ENCODE data around the gene GLIPR1.
"Not testable (repeated sequence)": the region's sequence is repeated elsewhere in the genome, so short reads cannot be mapped to it uniquely, and the experiment has no call there.

GLIPR1 gene
- long read RNA-seq, donor 1, full-length matches to known transcripts = 3 of 57 reads
- long read RNA-seq, donor 1, partial matches to known transcripts = 37 of 57 reads
- long read RNA-seq, donor 1, other reads (novel, unspliced or antisense) = 17 of 57 reads
- long read RNA-seq, donor 2, full-length matches to known transcripts = 2 of 2 reads
- long read RNA-seq, donor 2, partial matches to known transcripts = 0 of 2 reads
- long read RNA-seq, donor 2, other reads (novel, unspliced or antisense) = 0 of 2 reads
- long read RNA-seq, donor 3, full-length matches to known transcripts = 1 of 1 reads
- long read RNA-seq, donor 3, partial matches to known transcripts = 0 of 1 reads
- long read RNA-seq, donor 3, other reads (novel, unspliced or antisense) = 0 of 1 reads
- long read RNA-seq, donor 4, full-length matches to known transcripts = 3 of 66 reads
- long read RNA-seq, donor 4, partial matches to known transcripts = 47 of 66 reads
- long read RNA-seq, donor 4, other reads (novel, unspliced or antisense) = 16 of 66 reads
- long read RNA-seq, donor 5, full-length matches to known transcripts = 6 of 101 reads
- long read RNA-seq, donor 5, partial matches to known transcripts = 59 of 101 reads
- long read RNA-seq, donor 5, other reads (novel, unspliced or antisense) = 36 of 101 reads
- long read RNA-seq, donor 6, full-length matches to known transcripts = 1 of 75 reads
- long read RNA-seq, donor 6, partial matches to known transcripts = 37 of 75 reads
- long read RNA-seq, donor 6, other reads (novel, unspliced or antisense) = 37 of 75 reads
- long read RNA-seq, donor 7, full-length matches to known transcripts = 9 of 108 reads
- long read RNA-seq, donor 7, partial matches to known transcripts = 46 of 108 reads
- long read RNA-seq, donor 7, other reads (novel, unspliced or antisense) = 53 of 108 reads
- long read RNA-seq, donor 8, full-length matches to known transcripts = 4 of 4 reads
- long read RNA-seq, donor 8, partial matches to known transcripts = 0 of 4 reads
- long read RNA-seq, donor 8, other reads (novel, unspliced or antisense) = 0 of 4 reads

DNA sequence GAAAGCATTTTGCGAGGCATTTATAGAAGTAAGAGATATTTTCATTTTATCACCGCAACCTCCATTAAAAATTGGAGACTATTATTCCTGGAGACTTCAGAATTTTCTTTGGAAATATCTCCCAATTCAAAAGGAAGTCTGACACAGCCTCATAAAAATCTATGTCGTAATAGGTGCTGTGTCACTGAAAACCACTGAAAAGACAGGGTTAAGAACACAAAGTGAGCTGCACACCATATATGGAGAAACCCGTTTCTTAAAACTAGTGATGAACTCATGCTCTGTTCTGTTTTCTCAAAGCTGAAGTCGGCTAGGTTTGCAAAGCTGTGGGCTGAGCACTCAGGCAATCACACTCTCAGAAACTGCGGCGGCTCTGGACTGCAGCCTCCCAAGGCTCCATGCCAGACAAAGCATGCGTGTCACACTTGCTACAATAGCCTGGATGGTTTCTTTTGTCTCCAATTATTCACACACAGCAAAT, at the start of gene GLIPR1:
GLIPR1 (plus strand) TSS at position 287 of the 481 bp plus-strand sequence; CDS start at position 413, 126 bp downstream.
- peak; percentile 19 for DNase-seq

- DNase-seq = no peak
Measured at GRCh38 chr12:75432924-75433323, 47.6 kb upstream of the GLIPR1 start.

- DNase-seq = no peak
Measured at GRCh38 chr12:75437564-75437963, 43.0 kb upstream of the GLIPR1 start.

GRCh38 chr12:75438059-75438754, 42.3 kb upstream of the GLIPR1 start:
- DNase-seq = no peak

DNA sequence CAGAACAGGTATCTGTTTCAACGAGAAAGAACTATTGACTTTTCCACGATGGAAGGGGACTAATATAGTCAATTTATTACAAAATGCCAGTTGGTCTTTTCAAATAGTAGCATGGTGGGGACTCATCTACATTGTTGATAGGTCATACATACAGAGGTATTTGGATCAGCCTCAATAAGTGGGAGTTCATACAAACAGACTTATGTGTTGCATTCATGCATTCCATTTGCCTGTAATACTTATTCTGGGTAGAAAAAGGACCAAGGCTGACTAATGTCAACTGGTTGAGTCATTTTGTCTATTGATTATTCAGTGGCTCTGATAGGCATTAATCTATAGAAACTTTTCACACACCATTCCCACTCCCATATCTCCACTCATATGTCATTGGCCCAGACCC, 41.5 kb upstream of the GLIPR1 start:
- DNase-seq = no peak

- no peak for DNase-seq
Measured at GRCh38 chr12:75439930-75440329, 40.6 kb upstream of the GLIPR1 start.

GRCh38 chr12:75441687-75442449, 38.7 kb upstream of the GLIPR1 start:
- DNase-seq = not testable (repeated sequence)

GRCh38 chr12:75442454-75442853, 38.1 kb upstream of the GLIPR1 start:
- not testable (repeated sequence) for DNase-seq

DNA sequence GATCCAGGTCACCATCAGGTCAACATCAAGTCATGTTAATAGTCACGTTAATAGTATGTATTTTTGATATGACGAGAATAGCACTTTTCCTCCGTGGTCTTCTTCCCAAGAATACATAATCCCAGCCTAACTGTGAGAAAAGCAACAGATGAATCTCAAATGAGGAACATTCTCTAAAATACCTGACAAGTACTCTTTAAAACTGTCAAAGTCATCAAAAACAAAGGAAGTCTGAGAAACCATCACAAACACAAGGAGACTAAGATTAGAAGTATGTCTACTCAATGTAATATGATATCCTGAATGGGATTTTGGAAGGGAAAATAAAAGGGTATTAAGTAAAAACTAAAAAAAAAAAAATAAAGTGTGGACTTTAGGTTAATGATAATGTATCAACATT, 36.8 kb upstream of the GLIPR1 start:
- DNase-seq = no peak

- peak; percentile 4 for DNase-seq
Measured at GRCh38 chr12:75444429-75445136, 36.0 kb upstream of the GLIPR1 start.

DNA sequence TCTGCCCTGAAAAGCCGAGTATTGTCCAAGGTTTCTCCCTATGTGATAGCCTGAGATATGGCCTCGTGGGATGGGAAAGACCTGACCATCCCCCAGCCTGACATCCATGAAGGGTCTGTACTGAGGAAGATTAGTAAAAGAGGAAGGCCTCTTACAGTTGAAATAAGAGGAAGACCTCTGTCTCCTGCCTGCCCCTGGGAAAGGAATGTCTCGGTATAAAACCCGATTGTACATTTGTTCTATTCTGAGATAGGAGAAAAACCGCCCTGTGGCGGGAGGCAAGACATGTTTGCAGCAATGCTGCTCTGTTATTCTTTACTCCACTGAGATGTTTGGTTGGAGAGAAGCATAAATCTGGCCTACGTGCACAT, 35.4 kb upstream of the GLIPR1 start:
- not testable (repeated sequence) for DNase-seq

- no peak for DNase-seq
Measured at GRCh38 chr12:75446857-75447256, 33.7 kb upstream of the GLIPR1 start.

DNA sequence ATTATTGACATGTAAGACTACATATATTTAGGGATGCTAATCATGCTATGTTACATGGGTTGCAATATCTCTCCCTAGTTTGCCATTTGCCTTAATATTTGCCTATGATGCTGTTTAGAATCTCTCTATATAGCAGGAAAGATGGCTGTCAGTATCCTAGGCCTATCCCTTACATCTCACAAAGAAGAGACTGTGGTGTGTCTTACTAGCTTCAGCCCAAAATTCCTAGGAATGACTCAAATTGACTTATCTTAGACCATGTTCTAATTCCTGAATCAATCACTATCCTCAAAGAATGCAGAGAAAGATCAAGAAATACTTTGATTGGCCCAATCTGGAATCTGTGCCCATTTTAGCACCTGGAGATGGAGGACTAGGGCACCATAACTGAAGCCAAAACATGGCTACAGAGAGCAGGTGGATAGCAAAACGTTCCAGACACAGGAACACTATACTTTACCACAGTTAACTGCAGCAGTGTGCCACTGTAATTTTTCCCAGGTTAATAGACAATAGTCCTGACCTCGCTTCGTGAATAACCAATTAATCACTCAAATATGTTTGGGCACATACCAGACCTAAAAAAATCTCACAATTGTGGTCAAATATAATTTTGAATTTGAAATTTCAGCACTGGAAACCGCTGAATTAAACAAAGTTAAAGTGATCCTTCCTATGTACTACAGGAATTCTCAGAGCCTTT, 32.7 kb upstream of the GLIPR1 start:
- no peak for DNase-seq

DNA sequence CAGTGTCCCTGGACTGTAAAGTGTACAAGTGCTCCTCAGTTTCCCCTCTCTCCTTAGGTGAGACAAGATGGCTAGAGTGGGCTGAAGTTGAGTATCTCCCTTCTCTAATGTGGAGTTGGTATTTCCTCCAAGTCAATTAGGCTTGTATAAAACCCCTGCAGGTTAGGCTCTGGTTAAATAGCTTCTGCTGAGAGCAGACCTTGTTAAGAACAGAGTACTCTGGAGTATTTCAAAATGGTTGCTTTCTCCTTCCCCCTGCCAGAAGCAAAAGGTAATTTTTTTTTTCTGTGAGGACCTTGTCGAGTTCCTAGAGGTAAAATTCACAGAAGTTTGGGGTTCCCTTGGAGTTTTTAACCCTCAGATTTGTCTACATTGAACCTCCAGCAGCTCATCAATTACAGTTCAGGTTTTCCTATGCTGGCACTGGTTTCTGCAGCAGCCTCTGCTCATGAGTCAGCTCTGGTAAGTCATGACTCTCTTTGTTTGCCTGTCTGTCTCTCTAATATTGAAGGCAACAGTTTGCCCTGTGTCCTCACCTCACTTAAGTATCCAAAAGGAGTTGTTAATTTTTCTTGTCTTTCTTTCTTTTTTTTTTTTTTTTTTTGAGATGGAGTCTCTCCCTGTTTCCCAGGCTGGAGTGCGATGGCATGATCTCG, 27.8 kb upstream of the GLIPR1 start:
- DNase-seq = no peak

DNA sequence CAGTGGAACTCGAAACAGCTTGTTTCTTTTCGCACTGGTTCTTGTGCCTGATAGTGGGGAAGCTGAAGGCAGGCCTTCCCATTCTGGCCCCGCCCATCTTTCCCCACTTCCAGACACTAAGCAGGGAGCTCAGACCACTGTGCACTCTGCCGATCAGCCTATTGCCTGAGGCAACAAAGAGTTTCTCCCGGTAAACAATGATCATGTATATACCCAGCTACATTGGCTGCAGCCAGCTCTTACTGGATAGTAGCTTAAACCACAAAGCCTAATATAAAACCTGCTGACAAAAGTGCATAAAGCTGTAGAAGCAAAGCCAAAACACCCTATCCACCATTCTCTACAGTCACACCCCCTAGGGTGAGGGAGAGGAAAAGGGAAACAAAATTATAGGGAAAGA, 24.7 kb upstream of the GLIPR1 start:
- DNase-seq = no peak

DNA sequence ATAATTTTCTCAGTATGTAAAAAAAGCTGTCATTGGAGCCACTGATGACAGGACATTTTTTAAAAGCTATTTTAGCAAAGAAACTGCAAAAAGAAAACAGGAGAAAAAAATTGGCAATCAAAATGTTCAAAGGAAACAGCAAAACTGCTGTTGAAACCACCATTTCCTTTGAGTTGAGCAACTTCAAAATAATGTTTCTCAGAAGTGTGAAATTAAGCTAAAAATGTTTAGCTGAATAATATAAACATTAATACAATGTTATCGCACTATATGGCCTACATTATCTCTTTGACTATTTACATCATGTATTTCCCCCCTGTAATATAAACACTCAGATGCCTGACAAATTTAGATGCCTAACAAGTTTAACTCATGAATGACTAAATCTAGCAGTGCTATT, 23.4 kb upstream of the GLIPR1 start:
- no peak for DNase-seq

DNA sequence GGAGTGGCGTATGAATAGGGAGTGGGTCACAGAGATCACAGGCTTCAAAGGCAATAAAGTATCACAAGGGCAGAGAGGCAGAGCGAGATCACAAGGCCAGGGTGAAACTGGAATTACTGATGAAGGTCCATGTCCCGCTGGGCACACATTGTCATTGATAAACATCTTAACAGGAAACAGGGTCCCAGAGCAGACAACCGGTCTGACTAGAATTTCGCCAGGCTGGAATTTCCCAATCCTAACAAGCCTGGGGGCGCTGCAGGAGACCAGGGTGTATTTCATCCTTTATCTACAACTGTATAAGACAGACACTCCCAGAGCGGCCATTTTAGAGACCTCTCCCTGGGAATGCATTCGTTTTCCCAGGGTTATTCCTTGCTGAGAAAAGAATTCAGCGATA, 22.7 kb upstream of the GLIPR1 start:
- not testable (repeated sequence) for DNase-seq

DNA sequence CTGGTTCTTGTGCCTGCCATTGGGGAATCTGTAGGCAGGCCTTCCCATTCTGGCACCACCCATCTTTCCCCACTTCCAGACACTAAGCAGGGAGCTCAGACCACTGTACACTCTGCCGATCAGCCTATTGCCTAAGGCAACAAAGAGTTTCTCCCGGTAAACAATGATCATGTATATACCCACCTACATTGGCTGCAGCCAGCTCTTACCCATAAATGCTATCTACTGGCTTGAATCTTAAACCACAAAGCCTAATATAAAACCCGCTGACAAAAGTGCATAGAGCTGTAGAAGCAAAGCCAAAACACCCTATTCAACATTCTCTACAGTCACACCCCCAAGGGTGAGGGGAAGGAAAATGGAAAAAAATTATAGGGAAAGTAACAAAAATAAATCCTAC, 20.8 kb upstream of the GLIPR1 start:
- no peak for DNase-seq

GRCh38 chr12:75460204-75460603, 20.4 kb upstream of the GLIPR1 start:
- DNase-seq = no peak
